Epithelial cell of esophagus (primary cell): ENCODE data around the gene PRKAG1.
A peak's percentile ranks its signal among the peaks of the same experiment; 100 is the strongest.

Source experiments
- DNase-seq: peaks from one replicate; pipeline ENCODE4 v3.0.0; 2010; ENCODE audit warnings: low read depth
- H3K4me3 ChIP-seq: 2 replicates; pipeline ENCODE4 v1.5.1; 2011; ENCODE audit warnings: mild to moderate bottlenecking, low read length, control low read depth
- TF ChIP-seq, protein P1 (sequence below): IDR thresholded peaks from 2 replicates; pipeline ENCODE4 v1.5.1; 2011; ENCODE audit warnings: low read depth, mild to moderate bottlenecking, low read length, control low read depth, inconsistent platforms; ENCODE audit not compliant: insufficient read depth; ENCODE audit errors: missing control alignments

Gene PRKAG1

DNA sequence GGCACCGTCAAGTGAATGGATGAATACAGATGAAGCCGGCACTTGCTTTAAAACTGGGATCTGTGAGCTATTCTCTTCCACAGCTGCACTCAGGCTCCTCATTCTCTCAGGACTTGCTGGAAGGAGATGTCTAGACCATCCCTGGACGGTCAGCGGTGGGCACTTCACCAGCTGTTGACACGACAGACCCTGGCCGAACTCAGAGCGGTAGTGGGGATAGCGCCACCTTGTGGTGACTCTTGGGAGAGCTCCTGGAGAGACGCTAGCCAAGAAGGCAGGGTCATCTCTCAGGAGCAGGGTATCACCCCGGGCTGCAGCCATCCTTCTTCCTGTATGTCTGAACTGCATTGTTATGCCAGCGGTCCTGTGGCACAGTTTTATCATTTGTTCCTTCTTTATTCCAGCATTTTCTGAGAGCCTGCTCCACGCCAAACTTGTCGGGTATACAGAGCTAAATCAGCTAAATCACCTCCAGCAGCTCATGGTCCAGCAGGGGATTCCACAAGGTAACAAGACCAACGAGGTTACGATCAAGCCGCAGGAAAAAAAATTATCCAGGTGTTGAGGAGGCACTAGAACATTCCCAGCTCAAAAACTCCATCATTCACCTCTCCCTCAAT is 30.4 kb downstream of the PRKAG1 start:
- peak; percentile 54 for DNase-seq
- TF ChIP-seq, protein P1, sequence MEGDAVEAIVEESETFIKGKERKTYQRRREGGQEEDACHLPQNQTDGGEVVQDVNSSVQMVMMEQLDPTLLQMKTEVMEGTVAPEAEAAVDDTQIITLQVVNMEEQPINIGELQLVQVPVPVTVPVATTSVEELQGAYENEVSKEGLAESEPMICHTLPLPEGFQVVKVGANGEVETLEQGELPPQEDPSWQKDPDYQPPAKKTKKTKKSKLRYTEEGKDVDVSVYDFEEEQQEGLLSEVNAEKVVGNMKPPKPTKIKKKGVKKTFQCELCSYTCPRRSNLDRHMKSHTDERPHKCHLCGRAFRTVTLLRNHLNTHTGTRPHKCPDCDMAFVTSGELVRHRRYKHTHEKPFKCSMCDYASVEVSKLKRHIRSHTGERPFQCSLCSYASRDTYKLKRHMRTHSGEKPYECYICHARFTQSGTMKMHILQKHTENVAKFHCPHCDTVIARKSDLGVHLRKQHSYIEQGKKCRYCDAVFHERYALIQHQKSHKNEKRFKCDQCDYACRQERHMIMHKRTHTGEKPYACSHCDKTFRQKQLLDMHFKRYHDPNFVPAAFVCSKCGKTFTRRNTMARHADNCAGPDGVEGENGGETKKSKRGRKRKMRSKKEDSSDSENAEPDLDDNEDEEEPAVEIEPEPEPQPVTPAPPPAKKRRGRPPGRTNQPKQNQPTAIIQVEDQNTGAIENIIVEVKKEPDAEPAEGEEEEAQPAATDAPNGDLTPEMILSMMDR: peak; percentile 91
- H3K4me3 ChIP-seq: no peak overlapping the region

DNA sequence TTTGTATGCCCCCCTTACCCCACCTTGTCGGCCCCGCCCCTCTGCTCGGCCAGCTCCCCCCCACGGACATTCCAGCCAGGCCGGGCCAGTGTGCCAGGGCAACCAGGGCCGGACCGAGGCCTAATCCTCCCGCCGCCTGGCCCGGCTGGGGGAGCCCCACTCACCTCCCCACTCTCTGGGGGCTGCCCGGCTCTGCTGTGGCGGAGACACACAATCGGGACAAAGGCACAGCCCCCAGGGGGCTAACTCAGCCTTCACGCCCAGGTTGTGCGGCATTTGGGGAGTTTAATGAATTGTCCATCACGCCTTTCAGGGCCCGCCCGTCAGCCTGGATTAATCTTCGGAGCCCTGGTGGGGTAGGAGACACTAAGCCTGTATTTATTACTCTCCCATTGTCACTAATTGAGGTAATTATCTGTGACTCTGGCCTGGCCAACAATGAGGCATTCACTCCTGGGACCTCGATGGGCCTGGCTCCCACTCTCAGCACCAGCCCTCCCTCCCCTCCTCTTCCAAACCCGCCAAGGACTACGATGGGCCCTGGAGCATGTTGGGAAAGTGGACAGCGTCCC is 31.8 kb downstream of the PRKAG1 start:
- no peak for DNase-seq
- TF ChIP-seq, protein P1: no peak
- no peak overlapping the region for H3K4me3 ChIP-seq

DNA sequence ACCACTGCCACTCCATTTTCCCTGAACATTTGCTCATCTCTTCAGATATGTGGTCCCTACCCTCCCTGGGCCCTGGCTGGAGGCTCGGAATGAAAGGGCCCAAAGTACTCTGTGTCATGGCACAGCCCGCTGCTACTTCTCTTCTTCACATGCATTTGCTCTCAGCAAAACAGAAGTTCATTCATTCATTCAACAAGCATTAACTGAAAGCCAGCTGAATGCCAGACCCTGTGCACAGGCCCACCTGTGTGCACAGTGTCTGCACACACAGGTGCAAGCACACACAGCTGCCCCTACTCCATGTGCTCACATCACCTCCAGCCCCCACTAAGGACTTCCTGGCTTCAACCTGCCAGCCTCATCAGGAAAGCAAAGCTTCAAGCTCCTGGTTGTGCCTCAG is 32.7 kb downstream of the PRKAG1 start:
- TF ChIP-seq, protein P1: no peak
- no peak overlapping the region for H3K4me3 ChIP-seq
- DNase-seq: no peak

DNA sequence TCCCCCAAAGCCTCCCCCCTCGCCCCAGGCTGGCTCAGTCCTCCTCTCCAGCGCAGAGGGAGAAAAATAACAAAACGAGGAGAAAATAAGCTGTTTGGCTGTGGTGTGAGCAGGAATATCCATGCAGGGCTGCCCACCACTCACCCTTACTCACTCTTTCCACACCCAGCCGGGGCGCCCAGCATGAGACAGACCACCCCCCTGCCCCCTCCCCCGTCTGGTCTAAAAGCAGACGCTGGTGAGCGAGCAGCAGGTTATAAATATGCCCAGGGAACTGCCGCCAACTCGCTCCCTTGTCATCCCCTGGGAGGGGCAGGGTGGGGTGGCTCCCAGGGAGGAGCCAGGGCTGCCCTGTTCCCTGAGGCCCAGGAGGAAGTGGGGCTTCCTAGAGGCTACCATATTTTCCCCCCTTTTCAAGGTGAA is 33.1 kb downstream of the PRKAG1 start:
- TF ChIP-seq, protein P1: no peak
- DNase-seq: no peak
- no peak overlapping the region for H3K4me3 ChIP-seq

DNA sequence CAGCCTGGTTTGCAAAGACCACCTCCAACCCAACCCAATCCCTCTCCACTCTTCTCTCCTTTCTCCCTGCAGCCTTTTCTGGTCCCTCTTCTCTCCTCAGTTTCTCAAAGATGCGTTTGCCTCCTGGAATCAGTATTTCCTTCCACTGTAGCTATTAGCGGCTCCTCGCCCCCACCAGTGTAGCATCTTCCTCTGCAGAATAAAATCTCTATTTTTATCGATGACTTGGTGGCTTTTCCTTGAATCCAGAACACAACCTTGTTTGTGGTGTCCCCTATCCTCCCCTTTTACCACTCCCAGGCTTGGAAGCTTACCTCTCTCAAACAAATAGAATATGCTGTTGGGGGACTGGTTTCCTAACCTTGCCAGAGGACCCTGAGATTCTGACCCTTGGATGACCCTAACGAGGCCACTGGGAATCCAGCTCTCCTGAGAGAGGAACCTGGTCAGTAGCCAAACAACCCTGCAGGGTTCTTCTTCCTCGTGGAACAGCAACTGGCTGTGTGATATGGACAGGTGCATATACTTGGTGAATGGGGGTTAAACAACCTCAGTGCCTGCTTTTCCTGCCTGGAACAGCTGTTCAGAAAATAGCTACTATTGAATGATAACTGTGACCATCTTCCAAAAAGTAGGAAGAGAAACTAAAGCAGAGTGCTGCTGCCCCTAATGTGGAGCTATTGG is 36.0 kb downstream of the PRKAG1 start:
- TF ChIP-seq, protein P1: no peak
- no peak for DNase-seq
- H3K4me3 ChIP-seq: no peak overlapping the region

DNA sequence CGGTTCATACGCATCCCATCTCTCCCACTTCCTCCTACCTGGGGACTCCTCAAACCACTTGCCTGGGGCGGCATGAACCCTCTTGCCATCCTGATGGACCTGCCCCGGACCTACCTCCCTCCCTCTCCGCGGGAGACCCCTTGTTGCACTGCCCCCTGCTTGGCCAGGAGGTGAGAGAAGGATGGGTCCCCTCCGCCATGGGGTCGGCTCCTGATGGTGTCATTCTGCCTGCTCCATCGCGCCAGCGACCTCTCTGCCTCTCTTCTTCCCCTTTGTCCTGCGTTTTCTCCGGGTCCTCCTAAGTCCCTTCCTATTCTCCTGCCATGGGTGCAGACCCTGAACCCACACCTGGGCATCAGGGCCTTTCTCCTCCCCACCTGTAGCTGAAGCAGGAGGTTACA is 36.8 kb downstream of the PRKAG1 start:
- H3K4me3 ChIP-seq: no peak overlapping the region
- TF ChIP-seq, protein P1: no peak
- no peak for DNase-seq
